ENCODE measurements around the gene TMCO4.

- TF ChIP-seq POLR2A (IDR thresholded peaks at IDR 0.05; ENCODE audit: low read length) (no peak), GATA1 (IDR thresholded peaks at IDR 0.05; ENCODE audit: low read depth, low read length) (no peak)
These were observed 22.8 kb downstream of the TMCO4 start for GRCh38 chr1:19776933-19777332.

All from erythroblast (primary cell).